HCT116 (cell line): ENCODE data around the gene SIL1. TPM values are rescaled to one million over a fixed set of nuclear protein-coding genes. Genes with fewer than 3 reads are reported as not detected.
A peak's percentile ranks its signal among the peaks of the same experiment; 100 is the strongest.

Experiments
- ATAC-seq: fragments of 200-7000 bp; cut with Tn5 transposase; 2 replicates; pipeline ENCODE4 v1.9.1; 2020; ENCODE audit warnings: mild to moderate bottlenecking, moderate library complexity
- Bru-seq: library from RNA; stranded (reverse); fragments of 400-500 nt; gene quantifications from one replicate; lab custom pipeline; 2021; lab: Mats Ljungman, UMichigan
- BruChase-seq, 2 experiments: library from RNA; stranded (reverse); fragments of 400-500 nt; gene quantifications; one replicate each; lab custom pipeline; 2021; lab: Mats Ljungman, UMichigan
- BruUV-seq: library from RNA; stranded (reverse); fragments of 400-500 nt; replicated peaks from 2 replicates; lab custom pipeline; 2021; lab: Mats Ljungman, UMichigan
- CTCF ChIA-PET: fragments of 300-600 bp; sonication (Branson Sonifier 250); formaldehyde crosslinking; loops from one replicate; lab custom pipeline; 2021; ENCODE audit warnings: antibody characterized with exemption; lab: Charles Lee
- POLR2A ChIA-PET: fragments of 300-600, 350-600 bp; sonication (Branson Sonifier 250); formaldehyde crosslinking; loops from one replicate; lab custom pipeline; 2021; ENCODE audit warnings: antibody characterized with exemption; lab: Charles Lee
- RAD21 ChIA-PET, 2 experiments: fragments of 300-600 bp; sonication (Branson Sonifier 250); formaldehyde crosslinking; loops; one replicate each; lab custom pipeline; 2023; ENCODE audit warnings: low total read pairs in 2 of 2; ENCODE audit not compliant: uncharacterized antibody in 2 of 2, unreplicated experiment in 2 of 2, low non-redundant PET in 1 of 2; lab: Charles Lee
- DNase-seq: peaks from one replicate; pipeline ENCODE4 v3.0.0-alpha.2; 2010; ENCODE audit warnings: low read depth, low spot score
- H2AFZ ChIP-seq: fragments of 200-600 bp; shearing (Covaris generic), sonication (generic); 2 replicates; pipeline ENCODE4 v1.6.1; 2017; ENCODE audit warnings: low read depth, mixed run types, mixed read lengths, antibody characterized with exemption, low read length; ENCODE audit not compliant: poor library complexity, severe bottlenecking
- H3K27ac ChIP-seq: 2 replicates; pipeline ENCODE4 v1.5.1; 2012; ENCODE audit warnings: low read depth, low read length
- H3K27me3 ChIP-seq: fragments of 200-600 bp; sonication (generic); 2 replicates; pipeline ENCODE4 v1.6.1; 2016; ENCODE audit warnings: mixed run types, low read length, mixed read lengths; ENCODE audit not compliant: insufficient read depth
- H3K36me3 ChIP-seq, 2 experiments: fragments of 200-500 bp in 1 of 2; fragments of 200-600 bp in 1 of 2; sonication (Bioruptor generic) in 1 of 2; sonication (generic) in 1 of 2; 2 replicates each; pipeline versions ENCODE4 v1.5.1 to v1.6.1; 2014 to 2016; ENCODE audit warnings: low read length in 2 of 2, inconsistent platforms in 1 of 2, mixed read lengths in 1 of 2, mixed run types in 1 of 2; ENCODE audit not compliant: insufficient read depth in 2 of 2, control insufficient read depth in 1 of 2
- H3K4me1 ChIP-seq, 2 experiments: fragments of 200-600 bp in 1 of 2; sonication (generic) in 1 of 2; 2 replicates each; pipeline versions ENCODE4 v1.5.1 to v1.6.1; 2012 to 2017; ENCODE audit warnings: low read length in 2 of 2, inconsistent platforms in 1 of 2, mild to moderate bottlenecking in 1 of 2, mixed read lengths in 1 of 2, mixed run types in 1 of 2, moderate library complexity in 1 of 2; ENCODE audit not compliant: insufficient read depth in 2 of 2, control insufficient read depth in 1 of 2
- H3K4me2 ChIP-seq: fragments of 200-600 bp; sonication (generic); 2 replicates; pipeline ENCODE4 v1.6.1; 2017; ENCODE audit warnings: mixed run types, low read length, mixed read lengths
- H3K4me3 ChIP-seq, 2 experiments: fragments of 200-600 bp in 1 of 2; sonication (generic) in 1 of 2; replicated peaks in 1 of 2; 2 replicates each; pipeline ENCODE4 v1.5.1; 2011 to 2016; ENCODE audit warnings: low read length in 2 of 2, control low read depth in 1 of 2, low read depth in 1 of 2, mild to moderate bottlenecking in 1 of 2, mixed read lengths in 1 of 2, mixed run types in 1 of 2
- H3K79me2 ChIP-seq: fragments of 200-600 bp; sonication (generic); 2 replicates; pipeline ENCODE4 v1.6.1; 2017; ENCODE audit warnings: mild to moderate bottlenecking, mixed run types, low read length, moderate library complexity, mixed read lengths; ENCODE audit not compliant: insufficient read depth
- H3K9ac ChIP-seq: fragments of 200-600 bp; sonication (generic); 2 replicates; pipeline ENCODE4 v1.6.1; 2016; ENCODE audit warnings: low read length, mixed read lengths
- H3K9me2 ChIP-seq: fragments of 200-600 bp; sonication (generic), shearing (Covaris generic); 2 replicates; pipeline ENCODE4 v1.6.1; 2017; ENCODE audit warnings: mixed run types, mild to moderate bottlenecking, moderate library complexity; ENCODE audit not compliant: insufficient read depth
- H3K9me3 ChIP-seq, 2 experiments: fragments of 200-500 bp in 1 of 2; fragments of 200-600 bp in 1 of 2; sonication (Bioruptor generic) in 1 of 2; sonication (generic) in 1 of 2; 2 replicates each; pipeline ENCODE4 v1.6.1; 2014 to 2017; ENCODE audit warnings: low read length in 2 of 2, mixed read lengths in 2 of 2, inconsistent platforms in 1 of 2, low read depth in 1 of 2, mild to moderate bottlenecking in 1 of 2, mixed run types in 1 of 2, moderate library complexity in 1 of 2; ENCODE audit not compliant: control insufficient read depth in 1 of 2, insufficient read depth in 1 of 2
- H4K20me1 ChIP-seq: fragments of 200-600 bp; sonication (generic), shearing (Covaris generic); 2 replicates; pipeline ENCODE4 v1.6.1; 2017; ENCODE audit warnings: mixed run types, mild to moderate bottlenecking, moderate library complexity; ENCODE audit not compliant: insufficient read depth
- CEBPB ChIP-seq: IDR thresholded peaks from 2 replicates; pipeline ENCODE4 v1.6.1; 2012; ENCODE audit warnings: low read depth
- FOSL1 ChIP-seq: IDR thresholded peaks from 2 replicates; pipeline ENCODE4 v1.6.1; 2012; ENCODE audit warnings: low read depth
- POLR2A ChIP-seq: IDR thresholded peaks from 2 replicates; pipeline ENCODE4 v1.7.0; 2011; ENCODE audit warnings: borderline replicate concordance; ENCODE audit not compliant: insufficient read depth, insufficient read length; ENCODE audit errors: extremely low read depth
- POLR2AphosphoS5 ChIP-seq: IDR thresholded peaks from 2 replicates; pipeline ENCODE4 v1.6.1; 2011; ENCODE audit warnings: mild to moderate bottlenecking, low read depth, low read length, moderate library complexity
- SIN3A ChIP-seq: IDR thresholded peaks from 2 replicates; pipeline ENCODE4 v1.6.1; 2012; ENCODE audit warnings: low read depth
- SP1 ChIP-seq: IDR thresholded peaks from 2 replicates; pipeline ENCODE4 v1.6.1; 2012; ENCODE audit warnings: low read depth
- TCF7L2 ChIP-seq: IDR thresholded peaks from 2 replicates; pipeline ENCODE4 v1.7.0; 2011; ENCODE audit warnings: borderline replicate concordance, inconsistent platforms; ENCODE audit not compliant: insufficient read depth, insufficient read length; ENCODE audit errors: extremely low read depth
- YY1 ChIP-seq: IDR thresholded peaks from 2 replicates; pipeline ENCODE4 v1.6.1; 2011; ENCODE audit warnings: low read length, low read depth, moderate library complexity, mild to moderate bottlenecking; ENCODE audit not compliant: insufficient replicate concordance; ENCODE audit errors: extremely low read depth
- ZFX ChIP-seq: fragments of 450-650 bp; IDR thresholded peaks from 2 replicates; pipeline ENCODE4 v1.6.1; 2017
- ZNF274 ChIP-seq: fragments of 200-500 bp; sonication (Bioruptor generic); IDR thresholded peaks from 2 replicates; pipeline ENCODE4 v1.6.1; 2014; ENCODE audit warnings: mild to moderate bottlenecking, low read depth, low read length, inconsistent platforms
- intact Hi-C: fragments of 100-400 bp; cut with micrococcal nuclease; formaldehyde crosslinking; loops from 2 replicates; pipeline ENCODE4 v1.10.0; 2022
- long read RNA-seq: library from polyadenylated mRNA; unstranded; transcript quantifications from one replicate; pipeline ENCODE4 v2.0.0, GENCODE V29; 2021; ENCODE audit not compliant: unreplicated experiment
- polyA plus RNA-seq: library from polyadenylated mRNA; unstranded; fragments of >200 nt; gene quantifications from 2 replicates; pipeline ENCODE4 v1.2.1, GENCODE V29; 2012; ENCODE audit warnings: missing spikeins
- total RNA-seq: library from RNA; stranded (reverse); gene quantifications from one replicate; pipeline ENCODE4 v1.2.1, GENCODE V29; 2021; ENCODE audit not compliant: unreplicated experiment
- TF ChIP-seq, protein P1 (sequence below): IDR thresholded peaks from 2 replicates; pipeline ENCODE4 v1.6.1; 2012

SIL1 gene
- total RNA-seq (34.0 TPM), Bru-seq, nascent RNA (percentile 83 among the genes with signal in this experiment), BruChase-seq, experiment 1, labeled RNA remaining after a 6-hour chase (percentile 68 among the genes with signal in this experiment), BruChase-seq, experiment 2, labeled RNA remaining after a 2-hour chase (percentile 68 among the genes with signal in this experiment)
- polyA plus RNA-seq: 36.6 and 63.3 TPM in 2 replicates
- long read RNA-seq, transcript SIL1-202 (10 exons, 1,923 nt): major isoform, 40 of 90 reads
- long read RNA-seq, partial matches to known transcripts: 4 of 90 reads
- long read RNA-seq, other reads (novel, unspliced or antisense): 42 of 90 reads

GRCh38 chr5:139197710-139198669 is at the start of gene SIL1:
SIL1 (minus strand) TSS chr5:139198368; CDS start chr5:139127843, 70,525 bp downstream.
- TF ChIP-seq POLR2A (peak; percentile 83), POLR2AphosphoS5 (peak; percentile 97), YY1 (peak; percentile 9), SIN3A (peak; percentile 77), ZNF274 (no peak), CEBPB (no peak; the same call in 1 of the 2 replicates), ZFX (peak; percentile 97), TCF7L2 (peak; percentile 45), SP1 (peak; percentile 76), FOSL1 (no peak)
- TF ChIP-seq, protein P1, sequence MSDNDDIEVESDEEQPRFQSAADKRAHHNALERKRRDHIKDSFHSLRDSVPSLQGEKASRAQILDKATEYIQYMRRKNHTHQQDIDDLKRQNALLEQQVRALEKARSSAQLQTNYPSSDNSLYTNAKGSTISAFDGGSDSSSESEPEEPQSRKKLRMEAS: peak; percentile 87
- TF ChIP-seq, all 23 proteins: peak for 8
- RAD21 ChIA-PET: no interaction called here
- peak within 1 kb of the TSS; percentile 93 for H3K4me2 ChIP-seq
- no peaks in the 10 kb centered on the region for H3K27me3 ChIP-seq
- DNase-seq (peak; percentile 82), ATAC-seq (peak; percentile 98)
- POLR2A ChIA-PET: interaction anchor here (0.6 to 1.1 kb wide), 7 partner anchors 9 to 548 kb away, joined by 3 to 11 read pairs (median 3); no protein-coding TSS in a partner anchor
- no peaks in the 10 kb centered on the region; a peak in 1 of 4 replicates for H3K36me3 ChIP-seq
- intact Hi-C loops: loop anchor here (10.0 kb wide), 1 partner anchor 177 kb away; no protein-coding TSS in a partner anchor
- peaks cover 23% of the 10 kb centered on the region for H3K79me2 ChIP-seq
- H4K20me1 ChIP-seq: no peaks in the 10 kb centered on the region
- peak within 1 kb of the TSS; percentile 99 for H2AFZ ChIP-seq
- CTCF ChIA-PET: interaction anchor here (1.3 kb wide), 1 partner anchor 12 kb away, joined by 3 read pairs; no protein-coding TSS in a partner anchor
- TSS peak; percentile 78 for BruUV-seq
- H3K9ac ChIP-seq: peak within 1 kb of the TSS; percentile 93
- H3K4me3 ChIP-seq: peak within 1 kb of the TSS; percentile 81 to 96
- no peaks in the 10 kb centered on the region for H3K9me3 ChIP-seq
- peaks cover 7 to 13% of the 10 kb centered on the region in 2 experiments; a peak in 3 of 4 replicates for H3K4me1 ChIP-seq
- peak within 1 kb of the TSS; percentile 80 for H3K27ac ChIP-seq
- H3K9me2 ChIP-seq: no peaks in the 10 kb centered on the region
